Ovary (tissue), 9 donors: ENCODE data around the gene KLC1. TPM values are rescaled to one million over a fixed set of nuclear protein-coding genes. Genes with fewer than 3 reads are reported as not detected.

Experiments used
- DNase-seq, 5 donors: peaks; one replicate each; pipeline ENCODE4 v3.0.0-alpha.2; 2019 to 2020
- H3K27ac ChIP-seq, 2 donors: fragments of 200-600 bp; one replicate each; pipeline versions ENCODE4 v1.5.1 to v1.8.0; 2019 to 2022
- H3K27me3 ChIP-seq: fragments of 200-600 bp; one replicate; pipeline ENCODE4 v1.8.0; 2022
- H3K36me3 ChIP-seq: fragments of 200-600 bp; sonication (generic); one replicate; pipeline ENCODE4 v1.5.1; 2019
- H3K4me1 ChIP-seq: one replicate; pipeline ENCODE4 v1.8.1; 2013; ENCODE audit warnings: mild to moderate bottlenecking, moderate library complexity; ENCODE audit not compliant: insufficient read depth
- H3K4me3 ChIP-seq: fragments of 200-600 bp; sonication (generic); one replicate; pipeline ENCODE4 v1.5.1; 2017
- H3K9me3 ChIP-seq, 2 donors: fragments of 200-600 bp in 1 of 2; sonication (generic) in 1 of 2; one replicate each; pipeline versions ENCODE4 v1.5.1 to v1.8.1; 2013 to 2019; ENCODE audit warnings: mild to moderate bottlenecking in 1 of 2, moderate library complexity in 1 of 2
- CTCF ChIP-seq, 3 donors: fragments of 450-650 bp in 2 of 3; fragments of 200-600 bp in 1 of 3; IDR thresholded peaks; one replicate each; pipeline versions ENCODE4 v1.5.1 to v1.8.0; 2016 to 2022; ENCODE audit warnings: antibody characterized with exemption in 3 of 3, mild to moderate bottlenecking in 1 of 3
- EP300 ChIP-seq: sonication (generic); formaldehyde crosslinking; IDR thresholded peaks from one replicate; pipeline ENCODE4 v1.6.1; 2017; ENCODE audit warnings: antibody characterized with exemption
- POLR2A ChIP-seq: fragments of 450-650 bp; IDR thresholded peaks from one replicate; pipeline ENCODE4 v1.6.1; 2017; ENCODE audit warnings: antibody characterized with exemption, mild to moderate bottlenecking, moderate library complexity
- WGBS, 3 donors: extraction: QIAGEN DNeasy Blood & Tissue Kit in 1 of 3; methylation state at CpG; one replicate each; pipeline versions ENCODE4 v1.1.5 to v1.1.7; 2013 to 2017; 5-methylcytosine and 5-hydroxymethylcytosine counted together
- intact Hi-C, 4 donors: fragments of 100-400 bp; cut with DNase I; formaldehyde crosslinking; loops; one replicate each; pipeline versions ENCODE4 v1.11.0 to v1.15.1; 2022 to 2023
- polyA plus RNA-seq, 2 donors: library from polyadenylated mRNA; stranded (reverse); fragments of 200-250 nt in 1 of 2; fragments of 350-450 nt in 1 of 2; fragmentation: Illumina TruSeq in 1 of 2; extraction: RNeasy Lipid Tissue Mini Kit (QIAGEN cat#74804) in 1 of 2; gene quantifications; one replicate each; pipeline ENCODE4 v1.2.3, GENCODE V29; 2013 to 2014
- total RNA-seq, 7 donors: library from RNA; depleted of rRNA in 2 of 7; stranded (reverse); fragments of >200 nt in 2 of 7; fragmentation: NEBNext Ultra II Directional in 3 of 7; extraction: Animal tissue kit (Norgen Biotek cat#: 25700) in 3 of 7; gene quantifications; one replicate each; pipeline versions ENCODE4 v1.1.0 to v1.2.4, GENCODE V29; 2016 to 2023
- donor health status: DM: no; HTN: no; CAD: no; lungs with moderate emphysema.
- donor health status: DM: no; HTN: no; CAD: no.
- donor health status: Bipolar disorder and iron deficiency.
- donor health status: DM: yes; HTN: yes; CAD: no.
- donor health status: DM: no; HTN: no; CAD: no.
- donor health status: DM: yes; HTN: yes; CAD: no.

Gene KLC1
- total and polyA plus RNA-seq, 9 donors: 80.0 to 191 (median 149) TPM

- no peaks in the 10 kb centered on the region for H3K27me3 ChIP-seq
- TF ChIP-seq POLR2A (no peak), EP300 (no peak), CTCF (IDR thresholded peaks at IDR 0.05) (no peak)
- H3K4me1 ChIP-seq: peaks cover 21% of the 10 kb centered on the region
- peak in 1 of 5 donors; percentile 55 for DNase-seq
- H3K27ac ChIP-seq: no peak overlapping the region
- H3K4me3 ChIP-seq: no peak overlapping the region
- 29 to 36% (median 31%) methylated on average over 16 of the region's 16 CpGs for WGBS, 3 donors
- H3K36me3 ChIP-seq: no peaks in the 10 kb centered on the region
- no peaks in the 10 kb centered on the region for H3K9me3 ChIP-seq
- intact Hi-C loops: loop anchor here in 1 of 4 donors (5.0 kb wide), 1 partner anchor 91 kb away; the partner anchor contains the start of gene KLC1
These were observed 89.6 kb downstream of the KLC1 start for GRCh38 chr14:103718572-103718971.

GRCh38 chr14:103719751-103720150 lies 90.7 kb downstream of the KLC1 start:
- peaks cover 31% of the 10 kb centered on the region for H3K4me1 ChIP-seq
- DNase-seq: no peak
- WGBS, 3 donors: 90 to 93% (median 90%) methylated on average over 8 of the region's 8 CpGs
- no peaks in the 10 kb centered on the region for H3K27me3 ChIP-seq
- intact Hi-C loops: loop anchor here in 1 of 4 donors (5.0 kb wide), 1 partner anchor 92 kb away; the partner anchor contains the start of gene KLC1
- H3K36me3 ChIP-seq: no peaks in the 10 kb centered on the region
- no peak overlapping the region for H3K4me3 ChIP-seq
- no peak overlapping the region for H3K27ac ChIP-seq
- TF ChIP-seq EP300: no peak
- TF ChIP-seq CTCF (IDR thresholded peaks at IDR 0.05): no peak
- TF ChIP-seq POLR2A: no peak
- H3K9me3 ChIP-seq: no peaks in the 10 kb centered on the region

GRCh38 chr14:103721334-103722120 lies 92.5 kb downstream of the KLC1 start:
- WGBS, 3 donors: 87 to 88% (median 87%) methylated on average over 26 of the region's 26 CpGs
- intact Hi-C loops: no loop called here
- H3K27me3 ChIP-seq: no peaks in the 10 kb centered on the region
- H3K4me1 ChIP-seq: peaks cover 33% of the 10 kb centered on the region
- DNase-seq: no peak
- H3K36me3 ChIP-seq: no peaks in the 10 kb centered on the region
- no peaks in the 10 kb centered on the region for H3K9me3 ChIP-seq
- H3K27ac ChIP-seq: no peak overlapping the region
- TF ChIP-seq EP300 (no peak), POLR2A (no peak), CTCF (IDR thresholded peaks at IDR 0.05) (no peak)
- no peak overlapping the region for H3K4me3 ChIP-seq

- Histone ChIP-seq H3K27me3 (no peaks in the 10 kb centered on the region), H3K4me1 (peaks cover 24% of the 10 kb centered on the region), H3K9me3 (no peaks in the 10 kb centered on the region), H3K4me3 (no peak overlapping the region), H3K27ac (peak overlapping the region; percentile 57 to 65), H3K36me3 (no peaks in the 10 kb centered on the region)
- DNase-seq: no peak
- intact Hi-C loops: no loop called here
- 70 to 77% (median 70%) methylated on average over 7 of the region's 7 CpGs for WGBS, 3 donors
- TF ChIP-seq EP300 (no peak), POLR2A (no peak), CTCF (IDR thresholded peaks at IDR 0.05) (no peak)
These were observed 94.7 kb downstream of the KLC1 start for GRCh38 chr14:103723748-103724081.
